Loucy (cell line): Measurements from ENCODE around the gene AKR1C1.
"Not testable (repeated sequence)": the region's sequence is repeated elsewhere in the genome, so short reads cannot be mapped to it uniquely, and the experiment has no call there.

Source experiments
- H2AFZ ChIP-seq: fragments of 200-600 bp; sonication (generic); 2 replicates; pipeline ENCODE4 v1.6.0; 2016; ENCODE audit warnings: antibody characterized with exemption, mild to moderate bottlenecking, low read length, moderate library complexity
- H3F3A ChIP-seq: fragments of 200-600 bp; 2 replicates; pipeline ENCODE4 v1.6.0; 2016; ENCODE audit warnings: antibody characterized with exemption, low read depth, mild to moderate bottlenecking
- H3K27me3 ChIP-seq: fragments of 200-600 bp; sonication (generic); 2 replicates; pipeline ENCODE4 v1.6.1; 2014; ENCODE audit warnings: low read length, mild to moderate bottlenecking; ENCODE audit not compliant: insufficient read depth, poor library complexity, severe bottlenecking
- H3K36me3 ChIP-seq: fragments of 200-600 bp; sonication (generic); 2 replicates; pipeline ENCODE4 v1.6.1; 2016; ENCODE audit warnings: low read length; ENCODE audit not compliant: insufficient read depth
- H3K4me1 ChIP-seq: fragments of 200-600 bp; sonication (generic); 2 replicates; pipeline ENCODE4 v1.5.1; 2014; ENCODE audit warnings: low read length, mild to moderate bottlenecking; ENCODE audit not compliant: insufficient read depth, poor library complexity, severe bottlenecking
- H3K4me2 ChIP-seq: fragments of 200-600 bp; sonication (generic); 2 replicates; pipeline ENCODE4 v1.6.0; 2014; ENCODE audit warnings: antibody characterized with exemption, low read length, low read depth, mild to moderate bottlenecking; ENCODE audit not compliant: poor library complexity, severe bottlenecking
- H3K4me3 ChIP-seq: fragments of 200-600 bp; sonication (generic); 2 replicates; pipeline ENCODE4 v1.5.1; 2014; ENCODE audit warnings: low read length, mild to moderate bottlenecking, mixed read lengths; ENCODE audit not compliant: poor library complexity, severe bottlenecking
- H3K79me2 ChIP-seq: fragments of 200-600 bp; sonication (generic); 2 replicates; pipeline ENCODE4 v1.6.1; 2014; ENCODE audit warnings: low read length; ENCODE audit not compliant: insufficient read depth
- H3K9ac ChIP-seq: fragments of 200-600 bp; sonication (generic); 2 replicates; pipeline ENCODE4 v1.6.0; 2014; ENCODE audit warnings: mild to moderate bottlenecking, low read depth, low read length, moderate library complexity; ENCODE audit not compliant: poor library complexity, severe bottlenecking
- H3K9me2 ChIP-seq: fragments of 200-600 bp; sonication (generic); replicated peaks from 2 replicates; pipeline ENCODE4 v1.6.1; 2016; ENCODE audit warnings: low read depth, low read length, mixed read lengths
- H3K9me3 ChIP-seq: fragments of 200-600 bp; sonication (generic); 2 replicates; pipeline ENCODE4 v1.6.1; 2014; ENCODE audit warnings: mild to moderate bottlenecking, antibody characterized with exemption, low read length, low read depth; ENCODE audit not compliant: insufficient read depth
- H4K20me1 ChIP-seq: fragments of 200-600 bp; sonication (generic); 2 replicates; pipeline ENCODE4 v1.6.0; 2014; ENCODE audit warnings: antibody characterized with exemption, low read length, mild to moderate bottlenecking; ENCODE audit not compliant: insufficient read depth, poor library complexity, severe bottlenecking

Gene AKR1C1

DNA sequence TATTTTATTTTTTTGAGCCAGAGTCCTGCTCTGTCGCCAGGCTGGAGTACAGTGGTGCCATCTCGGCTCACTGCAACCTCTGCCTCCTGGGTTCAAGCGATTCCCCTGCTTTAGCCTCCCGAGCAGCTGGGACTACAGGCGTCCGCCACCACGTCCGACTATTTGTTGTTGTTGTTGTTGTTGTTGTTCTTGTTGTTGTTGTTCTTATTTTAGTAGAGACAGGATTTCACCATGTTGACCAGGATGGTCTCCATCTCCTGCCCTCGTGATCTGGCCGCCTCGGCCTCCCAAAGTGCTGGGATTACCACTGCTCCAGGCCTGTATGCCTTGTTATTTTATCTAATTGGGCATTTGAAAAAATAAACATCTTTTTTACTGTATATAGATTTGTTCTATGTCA is 1.7 kb upstream of the AKR1C1 start:
- H3K9me3 ChIP-seq, H3K4me3 ChIP-seq, H3K4me1 ChIP-seq, H3K9me2 ChIP-seq, H3K79me2 ChIP-seq, H3F3A ChIP-seq, H3K36me3 ChIP-seq, H3K27me3 ChIP-seq, H3K9ac ChIP-seq, H4K20me1 ChIP-seq, H2AFZ ChIP-seq, H3K4me2 ChIP-seq: not testable (repeated sequence)

DNA sequence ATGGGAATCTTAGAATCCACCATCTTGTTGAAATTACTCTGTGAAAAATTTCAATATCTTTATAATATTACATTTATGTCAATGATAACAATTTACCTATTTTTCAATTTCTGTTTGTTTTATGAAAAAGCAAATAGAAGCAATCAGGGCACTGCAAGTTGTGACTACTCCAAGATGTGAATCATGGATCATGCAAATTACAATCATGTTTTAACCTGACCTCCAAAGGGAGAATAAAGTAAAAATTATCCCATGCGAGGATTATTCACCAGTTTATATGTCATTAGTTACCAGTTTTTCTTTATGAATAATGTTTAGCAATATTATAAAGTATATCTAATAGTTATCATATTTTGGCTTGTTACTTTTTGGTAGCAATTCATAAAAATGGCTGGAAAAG is 907 bp upstream of the AKR1C1 start:
- not testable (repeated sequence) for H3K4me1 ChIP-seq, H3K4me3 ChIP-seq, H3K79me2 ChIP-seq, H3F3A ChIP-seq, H3K9me3 ChIP-seq, H3K4me2 ChIP-seq, H3K9me2 ChIP-seq, H4K20me1 ChIP-seq, H3K9ac ChIP-seq, H2AFZ ChIP-seq, H3K27me3 ChIP-seq, H3K36me3 ChIP-seq

DNA sequence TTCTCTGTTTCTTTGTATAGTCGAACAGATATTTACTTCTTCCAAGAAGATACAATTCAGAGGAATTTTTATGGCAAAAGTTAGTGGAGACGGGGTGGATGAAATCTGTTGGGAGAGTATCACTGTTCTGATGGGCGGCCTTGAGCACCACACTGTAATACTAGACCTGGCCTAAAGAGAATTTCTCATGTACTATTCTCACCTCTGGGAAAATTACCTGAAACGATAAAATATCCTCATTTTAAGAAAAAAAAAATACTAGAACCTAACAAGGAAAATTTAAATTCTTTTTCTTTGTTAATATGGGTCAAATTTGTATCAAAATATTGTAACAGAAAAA is 570 bp downstream of the AKR1C1 start:
- not testable (repeated sequence) for H3K4me1 ChIP-seq, H3K9ac ChIP-seq, H3K4me3 ChIP-seq, H3K79me2 ChIP-seq, H3K4me2 ChIP-seq, H3K36me3 ChIP-seq, H3K9me2 ChIP-seq, H3K9me3 ChIP-seq, H2AFZ ChIP-seq, H4K20me1 ChIP-seq, H3F3A ChIP-seq, H3K27me3 ChIP-seq

DNA sequence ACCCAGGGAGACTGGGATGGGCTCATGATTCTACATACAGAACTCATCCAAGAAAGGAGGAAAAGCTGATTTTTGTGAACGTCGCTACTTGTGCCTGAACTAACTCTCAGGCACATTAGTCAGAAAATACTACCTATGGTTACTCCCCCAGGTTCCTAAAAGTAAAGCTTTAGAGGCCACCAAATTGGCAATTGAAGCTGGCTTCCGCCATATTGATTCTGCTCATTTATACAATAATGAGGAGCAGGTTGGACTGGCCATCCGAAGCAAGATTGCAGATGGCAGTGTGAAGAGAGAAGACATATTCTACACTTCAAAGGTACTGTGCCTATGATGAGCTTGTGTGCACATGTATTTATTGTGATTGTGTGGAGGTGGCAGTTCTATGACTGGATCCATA is 2.5 kb downstream of the AKR1C1 start:
- H3K79me2 ChIP-seq, H4K20me1 ChIP-seq, H3K4me3 ChIP-seq, H2AFZ ChIP-seq, H3K4me2 ChIP-seq, H3K36me3 ChIP-seq, H3K9ac ChIP-seq, H3K9me3 ChIP-seq, H3K9me2 ChIP-seq, H3K27me3 ChIP-seq, H3K4me1 ChIP-seq, H3F3A ChIP-seq: not testable (repeated sequence)

DNA sequence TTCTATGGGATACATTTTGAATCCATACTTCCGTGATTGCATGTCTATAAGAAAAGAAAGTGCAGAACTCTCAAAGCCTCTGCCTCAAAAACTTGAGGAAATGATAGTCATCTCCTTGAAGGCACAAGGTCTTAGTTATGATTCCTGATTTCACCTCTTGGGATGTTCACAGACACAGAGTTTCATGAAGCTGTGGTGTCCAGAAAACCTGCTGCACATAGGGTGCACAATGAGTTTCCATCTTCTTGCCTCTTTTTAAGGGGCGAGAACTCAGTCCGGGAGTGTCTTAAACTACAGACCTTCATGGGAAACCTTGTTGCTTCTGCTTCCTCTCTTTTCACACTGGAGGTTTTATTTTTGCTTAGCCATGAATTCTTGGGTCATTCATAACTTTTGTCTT is 4.0 kb downstream of the AKR1C1 start:
- H3K4me2 ChIP-seq, H3K9ac ChIP-seq, H3F3A ChIP-seq, H3K4me3 ChIP-seq, H4K20me1 ChIP-seq, H3K36me3 ChIP-seq, H2AFZ ChIP-seq, H3K9me3 ChIP-seq, H3K79me2 ChIP-seq, H3K27me3 ChIP-seq, H3K9me2 ChIP-seq, H3K4me1 ChIP-seq: not testable (repeated sequence)

DNA sequence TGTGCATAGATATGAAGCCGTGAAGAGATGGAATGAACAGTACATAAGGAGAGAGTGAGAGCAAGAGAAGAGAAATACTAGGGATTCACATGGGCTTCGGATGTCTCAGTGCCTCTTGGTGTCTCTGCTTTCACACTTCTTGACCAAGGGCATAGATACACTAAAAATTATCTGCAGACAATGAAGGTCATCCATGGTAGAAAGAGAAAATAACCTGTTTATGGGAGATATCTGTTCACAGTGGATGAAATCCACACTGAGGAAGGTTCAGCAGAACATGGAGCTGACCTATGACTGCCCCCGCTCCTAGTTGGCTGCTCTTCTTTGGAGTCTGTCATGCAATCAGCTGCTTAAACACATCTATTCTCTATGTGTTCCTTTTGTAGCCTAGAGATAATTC is 6.1 kb downstream of the AKR1C1 start:
- H3K4me1 ChIP-seq, H3K4me2 ChIP-seq, H4K20me1 ChIP-seq, H3K9me3 ChIP-seq, H3K4me3 ChIP-seq, H3K36me3 ChIP-seq, H3F3A ChIP-seq, H3K9me2 ChIP-seq, H3K79me2 ChIP-seq, H3K27me3 ChIP-seq, H2AFZ ChIP-seq, H3K9ac ChIP-seq: not testable (repeated sequence)

DNA sequence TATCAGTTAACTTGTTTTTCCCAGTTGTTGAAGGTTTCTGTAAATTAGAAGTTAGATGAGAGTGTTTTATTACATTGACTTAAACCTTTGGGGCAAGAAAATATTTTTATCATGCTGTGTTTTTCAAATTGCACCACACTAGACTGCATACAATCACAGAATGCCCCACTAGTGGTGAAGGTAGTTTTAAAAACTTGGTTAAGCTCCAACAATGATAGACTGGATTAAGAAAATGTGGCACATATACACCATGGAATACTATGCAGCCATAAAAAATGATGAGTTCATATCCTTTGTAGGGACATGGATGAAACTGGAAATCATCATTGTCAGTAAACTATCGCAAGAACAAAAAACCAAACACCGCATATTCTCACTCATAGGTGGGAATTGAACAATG is 7.1 kb downstream of the AKR1C1 start:
- H2AFZ ChIP-seq, H3K4me2 ChIP-seq, H3K79me2 ChIP-seq, H3F3A ChIP-seq, H3K4me3 ChIP-seq, H3K9ac ChIP-seq, H3K4me1 ChIP-seq, H4K20me1 ChIP-seq, H3K9me2 ChIP-seq, H3K27me3 ChIP-seq, H3K9me3 ChIP-seq, H3K36me3 ChIP-seq: not testable (repeated sequence)
